ENCODE data around the gene CC2D2A. TPM values are rescaled to one million over a fixed set of nuclear protein-coding genes. Genes with fewer than 3 reads are reported as not detected.

The CC2D2A gene
- total RNA-seq, 1 experiment from 2014 or later, result 13.0 TPM

GRCh38 chr4:15587649-15588048, 118.0 kb downstream of the CC2D2A start:
- Histone ChIP-seq H3K36me3 (ENCODE audit: control insufficient read depth in 1 of 2, insufficient read depth in 2 of 2, low read length in 2 of 2) (no peaks in the 10 kb centered on the region), H3K27me3 (ENCODE audit: insufficient read depth, low read length) (no peaks in the 10 kb centered on the region), H3K9me2 (ENCODE audit: insufficient read depth) (no peaks in the 10 kb centered on the region), H4K20me1 (ENCODE audit: insufficient read depth) (no peaks in the 10 kb centered on the region), H2AFZ (ENCODE audit: low read depth, low read length, poor library complexity, severe bottlenecking) (no peak overlapping the region), H3K9me3 (ENCODE audit: control insufficient read depth in 1 of 2, insufficient read depth in 1 of 2, low read depth in 1 of 2, low read length in 2 of 2) (no peaks in the 10 kb centered on the region), H3K9ac (ENCODE audit: low read length) (no peak overlapping the region), H3K4me2 (ENCODE audit: low read length) (no peak overlapping the region), H3K79me2 (ENCODE audit: insufficient read depth, low read length) (no peaks in the 10 kb centered on the region), H3K4me1 (ENCODE audit: control insufficient read depth in 1 of 2, insufficient read depth in 2 of 2, low read length in 2 of 2) (no peaks in the 10 kb centered on the region), H3K27ac (ENCODE audit: low read depth, low read length) (no peak overlapping the region), H3K4me3 (replicated peaks in 1 of 2; ENCODE audit: low read depth in 1 of 2, low read length in 2 of 2) (no peak overlapping the region)
- DNase-seq (ENCODE audit: low read depth, low spot score), result no peak
- ChIA-PET POLR2A (no interaction called here), CTCF (no interaction called here), RAD21 (ENCODE audit: low non-redundant PET in 1 of 2, low total read pairs in 2 of 2, uncharacterized antibody in 2 of 2, unreplicated experiment in 2 of 2) (no interaction called here)
- BruUV-seq (replicated peaks), result no TSS peak
- TF ChIP-seq SP1 (IDR thresholded peaks at IDR 0.05; ENCODE audit: low read depth), result no peak
- TF ChIP-seq ATF3 (IDR thresholded peaks at IDR 0.05), result no peak
- no peak for TF ChIP-seq ZBTB33 (IDR thresholded peaks at IDR 0.05; ENCODE audit: extremely low read depth, insufficient replicate concordance, low read length)
- no peak for TF ChIP-seq POLR2AphosphoS5 (IDR thresholded peaks at IDR 0.05; ENCODE audit: low read depth, low read length)
- no peak for TF ChIP-seq ZNF274 (IDR thresholded peaks at IDR 0.05; ENCODE audit: low read depth, low read length)
- TF ChIP-seq MAX (IDR thresholded peaks at IDR 0.05), result no peak
- no peak for TF ChIP-seq SIN3A (IDR thresholded peaks at IDR 0.05; ENCODE audit: low read depth)
- TF ChIP-seq EZH2phosphoT487 (IDR thresholded peaks at IDR 0.05; ENCODE audit: borderline replicate concordance), result no peak
- no peak for TF ChIP-seq RAD21 (IDR thresholded peaks at IDR 0.05; ENCODE audit: low read depth)
- TF ChIP-seq ELF1 (IDR thresholded peaks at IDR 0.05; ENCODE audit: borderline replicate concordance, low read depth), result no peak
- no peak for TF ChIP-seq CTCF (IDR thresholded peaks at IDR 0.05 in 2 of 3, conservative IDR thresholded peaks at IDR 0.05 in 1 of 3; ENCODE audit: borderline replicate concordance in 1 of 3, insufficient read depth in 1 of 3, low read depth in 2 of 3, low read length in 2 of 3)
- no peak for TF ChIP-seq EZH2 (IDR thresholded peaks at IDR 0.05)
- no peak for TF ChIP-seq POLR2A (IDR thresholded peaks at IDR 0.05; ENCODE audit: borderline replicate concordance, extremely low read depth, insufficient read depth, insufficient read length)
- TF ChIP-seq CEBPB (IDR thresholded peaks at IDR 0.05; ENCODE audit: low read depth), result no peak
- no peak for TF ChIP-seq REST (IDR thresholded peaks at IDR 0.05; ENCODE audit: low read depth)
- intact Hi-C loops (cut with micrococcal nuclease), result no loop called here
- ATAC-seq, result no peak
